Stimulated activated CD4-positive, alpha-beta T cell treated with anti-CD3 and anti-CD28 coated beads, TNF-alpha, amount 100 ng/mL, for 1 hour (primary cell): ENCODE data around the gene TSPAN13.

Experiments
- DNase-seq, 3 donors: peaks; one replicate each; pipeline ENCODE4 v3.0.0-alpha.2; 2020; ENCODE audit warnings: low read depth in 3 of 3, low spot score in 1 of 3

The TSPAN13 gene

GRCh38 chr7:16753102-16753931, at the start of gene TSPAN13:
Gene TSPAN13 (plus strand): TSS chr7:16753755. CDS start chr7:16753968, 213 bp downstream.
- peak in 1 of 3 donors; percentile 25 for DNase-seq

GRCh38 chr7:16708511-16708910, 45.0 kb upstream of the TSPAN13 start:
- no peak for DNase-seq

GRCh38 chr7:16708980-16709379, 44.6 kb upstream of the TSPAN13 start:
- no peak for DNase-seq

GRCh38 chr7:16710651-16711050, 42.9 kb upstream of the TSPAN13 start:
- no peak for DNase-seq

- DNase-seq = no peak
Measured at GRCh38 chr7:16711730-16712129, 41.8 kb upstream of the TSPAN13 start.

GRCh38 chr7:16712916-16713315, 40.6 kb upstream of the TSPAN13 start:
- DNase-seq = no peak

- no peak for DNase-seq
Measured at GRCh38 chr7:16715928-16716327, 37.6 kb upstream of the TSPAN13 start.

- no peak for DNase-seq
Measured at GRCh38 chr7:16718111-16718656, 35.4 kb upstream of the TSPAN13 start.

GRCh38 chr7:16719699-16720098, 33.9 kb upstream of the TSPAN13 start:
- no peak for DNase-seq

- no peak for DNase-seq
Measured at GRCh38 chr7:16721541-16721940, 32.0 kb upstream of the TSPAN13 start.

- no peak for DNase-seq
Measured at GRCh38 chr7:16724344-16724743, 29.2 kb upstream of the TSPAN13 start.

- no peak for DNase-seq
Measured at GRCh38 chr7:16726189-16726588, 27.4 kb upstream of the TSPAN13 start.

- DNase-seq = no peak
Measured at GRCh38 chr7:16727736-16728135, 25.8 kb upstream of the TSPAN13 start.

GRCh38 chr7:16728811-16729210, 24.7 kb upstream of the TSPAN13 start:
- DNase-seq = no peak

GRCh38 chr7:16729541-16729940, 24.0 kb upstream of the TSPAN13 start:
- no peak for DNase-seq

- no peak for DNase-seq
Measured at GRCh38 chr7:16730937-16731336, 22.6 kb upstream of the TSPAN13 start.

GRCh38 chr7:16732828-16733227, 20.7 kb upstream of the TSPAN13 start:
- DNase-seq = no peak

GRCh38 chr7:16734148-16734726, 19.3 kb upstream of the TSPAN13 start:
- no peak for DNase-seq

- DNase-seq = no peak
Measured at GRCh38 chr7:16735020-16735419, 18.5 kb upstream of the TSPAN13 start.

GRCh38 chr7:16738011-16738688, 15.4 kb upstream of the TSPAN13 start:
- no peak for DNase-seq

GRCh38 chr7:16739863-16740622, 13.5 kb upstream of the TSPAN13 start:
- DNase-seq = no peak
